ENCODE data around the gene LAMB4.

The LAMB4 gene

DNA sequence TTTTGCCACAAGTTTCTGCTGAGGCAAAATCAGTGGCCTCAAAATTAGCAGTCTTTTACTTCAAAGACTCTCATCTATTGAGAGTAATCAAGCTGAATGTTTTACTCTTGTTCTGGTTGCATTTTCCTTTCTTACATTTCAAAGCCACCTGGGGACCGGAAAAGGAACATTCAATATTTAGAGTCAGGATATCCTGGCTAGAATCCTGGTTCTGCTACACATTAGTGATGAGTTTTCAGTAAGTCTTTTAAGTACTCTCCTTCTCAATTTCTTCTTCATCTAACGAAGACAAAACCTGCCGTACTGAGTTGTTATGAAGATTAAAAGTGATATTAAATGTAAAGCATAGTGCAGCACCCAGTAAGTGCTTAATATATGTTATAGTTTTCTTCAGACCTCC lies 52.5 kb downstream of the LAMB4 start:
- no peak for DNase-seq

- no peak for DNase-seq
Measured at GRCh38 chr7:108076156-108076555, 54.0 kb downstream of the LAMB4 start.

DNA sequence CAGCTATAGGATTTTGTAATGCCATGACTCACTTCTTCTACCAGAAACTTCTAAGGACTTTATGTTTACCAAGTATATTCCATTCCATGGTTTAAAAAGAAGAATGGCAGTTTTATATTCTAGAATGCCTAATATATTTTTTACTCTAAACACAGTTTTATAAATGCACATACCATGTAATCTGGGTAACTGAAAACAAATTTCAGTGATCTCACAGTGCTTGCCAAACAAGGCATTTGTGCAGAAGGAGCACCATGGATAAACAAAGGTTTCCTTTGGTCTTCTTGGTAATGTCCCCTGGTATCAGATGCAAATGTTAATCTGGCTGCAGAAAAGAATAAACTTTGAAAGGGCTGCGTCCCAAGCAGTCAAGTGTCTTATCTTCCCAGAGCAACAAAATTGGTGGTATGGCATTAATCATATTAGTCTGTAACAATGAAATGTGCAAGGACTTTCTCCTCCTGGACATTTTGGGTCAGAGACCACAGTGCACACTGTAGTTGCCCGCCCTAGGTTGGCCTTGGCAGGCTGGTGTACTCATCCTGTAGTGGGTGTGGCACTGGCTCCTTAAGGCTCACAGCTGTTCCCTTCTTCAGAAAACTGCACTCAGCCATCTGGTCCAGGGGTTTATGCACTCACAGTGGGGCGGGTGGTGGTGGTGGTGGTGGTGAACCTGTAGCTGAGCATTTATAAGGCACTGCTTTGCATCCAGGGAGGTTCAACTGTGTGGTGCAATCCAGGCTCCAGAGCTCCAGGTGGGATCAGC lies 56.7 kb downstream of the LAMB4 start:
- no peak for DNase-seq

DNA sequence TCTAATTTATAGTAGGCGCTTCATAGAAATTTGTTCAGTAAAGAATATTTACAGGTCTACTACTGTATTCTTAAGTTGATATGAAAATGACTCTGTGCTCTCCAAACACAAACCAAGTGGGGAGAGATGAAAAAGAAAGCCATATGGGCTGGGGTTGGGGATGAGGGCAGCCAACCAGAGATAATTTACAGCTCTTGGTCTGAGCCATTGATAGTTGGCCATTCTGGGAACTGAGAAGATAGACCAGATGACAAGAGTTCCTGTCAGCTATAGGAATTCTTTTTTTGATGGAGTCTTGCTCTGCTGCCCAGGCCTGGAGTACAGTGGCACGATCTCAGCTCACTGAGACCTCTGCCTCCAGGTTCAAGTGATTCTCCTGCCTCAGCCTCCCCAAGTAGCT lies 57.4 kb downstream of the LAMB4 start:
- DNase-seq, result no peak

GRCh38 chr7:108072116-108072515 lies 58.0 kb downstream of the LAMB4 start:
- DNase-seq, result no peak

- DNase-seq, result no peak
Measured at GRCh38 chr7:108071551-108071950, 58.6 kb downstream of the LAMB4 start.

DNA sequence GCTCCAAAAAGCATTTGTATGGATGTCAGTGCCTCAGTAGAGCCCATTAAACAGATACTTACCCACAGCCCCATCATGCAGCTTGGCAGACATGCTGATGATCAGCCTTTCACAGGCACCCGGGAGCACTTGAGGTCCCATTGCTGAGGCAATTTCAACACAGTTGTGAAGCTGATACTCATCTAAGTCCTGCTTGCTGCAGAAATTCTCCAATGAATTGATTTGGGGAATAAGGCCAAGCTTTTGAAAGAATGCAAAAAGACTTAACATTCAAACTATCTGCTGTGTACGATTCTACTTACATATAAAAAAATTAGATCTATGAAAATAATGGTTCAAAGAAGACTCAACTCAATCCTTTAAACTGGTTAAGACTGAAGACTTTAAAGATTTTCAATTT lies 60.5 kb downstream of the LAMB4 start:
- no peak for DNase-seq

DNA sequence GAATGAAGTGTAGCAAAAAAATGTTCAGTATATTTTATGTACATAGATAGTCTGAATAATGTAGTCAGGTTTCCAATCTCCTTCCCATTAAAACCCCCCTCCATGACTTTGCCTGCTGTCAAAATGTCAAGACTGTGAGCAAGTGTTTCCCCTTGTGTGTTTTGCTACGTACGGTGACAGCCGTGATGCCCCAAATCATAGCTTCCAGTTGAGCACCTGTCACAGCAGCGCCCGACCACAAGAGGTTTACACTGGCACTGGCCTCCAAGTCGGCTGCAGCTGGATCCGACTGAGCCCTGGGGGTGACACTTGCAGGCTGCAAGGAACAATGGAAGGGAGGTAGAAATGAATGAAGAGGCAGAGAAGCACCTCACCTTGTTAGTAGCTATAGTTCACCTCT lies 62.3 kb downstream of the LAMB4 start:
- no peak for DNase-seq

GRCh38 chr7:108066486-108066885 lies 63.7 kb downstream of the LAMB4 start:
- DNase-seq, result no peak

GRCh38 chr7:108063520-108063933 lies 66.6 kb downstream of the LAMB4 start:
- DNase-seq, result no peak

GRCh38 chr7:108062250-108063014 lies 67.7 kb downstream of the LAMB4 start:
- DNase-seq, result no peak

GRCh38 chr7:108059526-108059925 lies 70.6 kb downstream of the LAMB4 start:
- no peak for DNase-seq

- DNase-seq, result no peak
Measured at GRCh38 chr7:108057951-108058481, 72.1 kb downstream of the LAMB4 start.

GRCh38 chr7:108055611-108056021 lies 74.5 kb downstream of the LAMB4 start:
- no peak for DNase-seq

DNA sequence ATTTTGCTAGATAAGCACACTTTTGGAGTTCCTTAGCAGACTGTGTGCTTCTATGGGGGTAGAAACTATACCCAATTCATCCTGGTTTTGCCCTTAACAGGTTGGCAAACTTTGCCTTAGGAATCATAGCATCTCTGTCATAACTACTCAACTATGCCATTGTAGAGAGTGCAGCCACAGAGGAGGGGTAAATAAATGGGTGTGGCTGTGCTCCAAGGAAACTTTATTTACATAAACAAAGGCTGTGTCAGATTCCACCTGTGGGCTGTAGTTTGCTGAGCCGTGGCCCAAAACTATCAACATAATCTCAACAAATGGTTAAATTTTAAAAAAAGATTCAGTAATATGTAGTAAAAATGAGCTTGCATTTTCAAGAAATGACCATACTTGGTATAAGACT lies 75.6 kb downstream of the LAMB4 start:
- DNase-seq, result no peak

GRCh38 chr7:108053250-108053649 lies 76.9 kb downstream of the LAMB4 start:
- no peak for DNase-seq

- DNase-seq, result no peak
Measured at GRCh38 chr7:108051454-108051853, 78.7 kb downstream of the LAMB4 start.

DNA sequence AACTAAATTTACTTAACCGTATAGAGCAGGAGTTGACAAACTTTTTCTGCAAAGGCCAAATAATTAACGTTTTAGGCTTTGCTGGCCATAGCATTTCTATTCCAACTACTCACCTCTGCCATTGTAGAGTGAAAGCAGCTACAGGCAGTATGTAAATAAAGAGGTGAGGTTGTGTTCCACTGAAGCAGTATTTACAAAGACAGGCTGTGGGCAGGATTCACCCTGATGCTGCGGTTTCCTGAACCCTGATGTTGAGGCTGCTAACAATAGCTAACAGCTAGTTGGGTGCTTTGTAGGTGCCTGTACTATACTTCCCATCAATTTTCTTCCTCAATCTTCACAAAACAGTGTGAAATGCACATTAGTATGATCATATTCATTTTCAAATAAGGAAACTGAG lies 80.2 kb downstream of the LAMB4 start:
- DNase-seq, result no peak

GRCh38 chr7:108048422-108048821 lies 81.7 kb downstream of the LAMB4 start:
- DNase-seq, result no peak

- no peak for DNase-seq
Measured at GRCh38 chr7:108046952-108047506, 83.1 kb downstream of the LAMB4 start.

DNA sequence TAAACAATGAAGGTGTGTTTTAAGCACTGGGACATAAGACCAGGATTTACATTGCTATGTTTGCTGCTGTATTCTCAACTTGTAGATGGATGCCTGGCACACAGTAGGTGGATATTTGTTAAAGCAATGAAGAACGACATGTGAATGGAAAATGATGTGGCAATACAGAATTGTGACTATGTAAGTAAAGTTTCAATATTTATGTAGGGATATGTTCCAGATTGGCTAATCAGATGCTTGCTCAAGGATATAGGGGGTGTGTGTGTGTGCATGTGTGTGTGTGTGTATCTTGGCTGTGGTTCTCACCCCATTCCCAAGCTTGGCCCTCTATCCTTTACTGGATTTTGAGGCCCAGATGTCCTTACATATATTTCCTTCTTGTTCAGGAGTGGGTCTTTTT lies 84.5 kb downstream of the LAMB4 start:
- DNase-seq, result no peak

DNA sequence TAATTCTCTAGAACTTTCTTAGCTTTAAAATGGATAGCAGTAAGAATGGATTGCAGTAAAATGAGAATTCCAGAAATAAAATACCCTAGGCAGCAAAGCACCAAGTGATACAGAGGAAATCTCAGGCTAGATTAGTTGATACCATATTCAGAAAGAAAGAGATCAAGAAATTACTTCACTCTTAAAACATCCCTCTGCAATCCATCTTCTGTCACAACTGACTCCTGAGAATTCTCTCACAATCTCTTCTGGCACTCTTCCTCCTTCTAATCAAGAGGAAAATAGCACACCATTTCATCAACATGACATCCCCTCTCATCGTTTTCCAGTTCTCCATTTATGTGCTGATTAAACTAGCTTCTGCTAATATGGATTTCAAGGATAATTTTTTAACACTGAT lies 85.0 kb downstream of the LAMB4 start:
- DNase-seq, result no peak

GRCh38 chr7:108044345-108044744 lies 85.8 kb downstream of the LAMB4 start:
- DNase-seq, result no peak

GRCh38 chr7:108038986-108039385 lies 91.2 kb downstream of the LAMB4 start:
- DNase-seq, result no peak

Data from CD4-positive, alpha-beta T cell treated with Interleukin-10 for 1 hour (primary cell).